HepG2 (cell line): ENCODE measurements around the gene CLDND2. TPM values are rescaled to one million over a fixed set of nuclear protein-coding genes. Genes with fewer than 3 reads are reported as not detected.

Experiments used
- GABPA ChIP-seq, 2 experiments: IDR thresholded peaks; 2 replicates each; pipeline ENCODE4 v1.6.1; 2011 to 2016; ENCODE audit warnings: low read depth in 2 of 2, low read length in 1 of 2, missing biosample characterization in 1 of 2, missing genetic modification characterization in 1 of 2
- KLF9 ChIP-seq: IDR thresholded peaks from 2 replicates; pipeline ENCODE4 v1.6.1; 2016; ENCODE audit warnings: low read depth
- MAFG ChIP-seq: sonication (generic); formaldehyde crosslinking; IDR thresholded peaks from 2 replicates; pipeline ENCODE4 v1.5.1; 2020; ENCODE audit warnings: mild to moderate bottlenecking, missing genetic modification reagents
- MATR3 ChIP-seq: sonication (generic); formaldehyde crosslinking; IDR thresholded peaks from 2 replicates; pipeline ENCODE4 v1.4.0; 2020; ENCODE audit warnings: missing genetic modification reagents
- PCBP2 ChIP-seq: fragments of 200-400 bp; formaldehyde crosslinking; optimal IDR thresholded peaks from 2 replicates; pipeline ENCODE3; 2018; ENCODE audit warnings: low read length, low read depth; ENCODE audit not compliant: poor library complexity, severe bottlenecking
- RBM39 ChIP-seq: fragments of 200-400 bp; formaldehyde crosslinking; IDR thresholded peaks from one replicate; pipeline ENCODE4 v1.6.1; 2018; ENCODE audit warnings: antibody characterized with exemption, mild to moderate bottlenecking, low read depth, low read length; ENCODE audit not compliant: poor library complexity, severe bottlenecking
- RELA ChIP-seq: sonication (generic); formaldehyde crosslinking; IDR thresholded peaks from 2 replicates; pipeline ENCODE4 v1.4.0; 2020; ENCODE audit warnings: missing genetic modification reagents
- RXRB ChIP-seq: IDR thresholded peaks from 2 replicates; pipeline ENCODE4 v1.6.1; 2016; ENCODE audit warnings: borderline replicate concordance, missing genetic modification reagents, missing compliant biosample characterization
- SRSF9 ChIP-seq: fragments of 200-400 bp; formaldehyde crosslinking; IDR thresholded peaks from 2 replicates; pipeline ENCODE4 v1.6.1; 2018; ENCODE audit warnings: borderline replicate concordance, mild to moderate bottlenecking, low read depth, low read length; ENCODE audit not compliant: insufficient read depth, poor library complexity, severe bottlenecking
- TBX2 ChIP-seq: sonication (generic); formaldehyde crosslinking; IDR thresholded peaks from 2 replicates; pipeline ENCODE4 v1.5.0; 2020; ENCODE audit warnings: missing genetic modification reagents, mild to moderate bottlenecking, borderline replicate concordance
- ZNF207 ChIP-seq: fragments of 450-650 bp; IDR thresholded peaks from 2 replicates; pipeline ENCODE4 v1.6.1; 2016; ENCODE audit warnings: antibody characterized with exemption, borderline replicate concordance
- ZNF431 ChIP-seq: sonication (generic); formaldehyde crosslinking; IDR thresholded peaks from 2 replicates; pipeline ENCODE4 v1.9.0; 2022; ENCODE audit warnings: missing genetic modification reagents, low read depth, mild to moderate bottlenecking, borderline replicate concordance
- ZNF432 ChIP-seq: sonication (generic); formaldehyde crosslinking; IDR thresholded peaks from 2 replicates; pipeline ENCODE4 v1.5.0; 2020; ENCODE audit warnings: missing genetic modification reagents, mild to moderate bottlenecking, borderline replicate concordance
- ZNF564 ChIP-seq: sonication (generic); formaldehyde crosslinking; IDR thresholded peaks from 2 replicates; pipeline ENCODE4 v1.8.1; 2023; ENCODE audit warnings: mild to moderate bottlenecking, missing genetic modification reagents
- ZNF629 ChIP-seq: sonication (generic); formaldehyde crosslinking; conservative IDR thresholded peaks from 2 replicates; pipeline ENCODE4 v1.5.0; 2020; ENCODE audit warnings: missing genetic modification reagents
- ZNF749 ChIP-seq: sonication (generic); formaldehyde crosslinking; IDR thresholded peaks from 2 replicates; pipeline ENCODE4 v1.8.0; 2022; ENCODE audit warnings: mild to moderate bottlenecking, missing genetic modification reagents, moderate library complexity, borderline replicate concordance
- ZSCAN21 ChIP-seq: sonication (generic); formaldehyde crosslinking; IDR thresholded peaks from 2 replicates; pipeline ENCODE4 v1.8.0; 2022; ENCODE audit warnings: mild to moderate bottlenecking, missing genetic modification reagents, moderate library complexity, borderline replicate concordance
- ZSCAN30 ChIP-seq: sonication (generic); formaldehyde crosslinking; IDR thresholded peaks from 2 replicates; pipeline ENCODE4 v1.5.0; 2020; ENCODE audit warnings: mild to moderate bottlenecking, missing genetic modification reagents
- polyA plus RNA-seq, 8 experiments: library from polyadenylated mRNA; depleted of rRNA in 3 of 8; stranded (reverse) in 7 of 8; unstranded in 1 of 8; fragments of >200 nt; fragmentation: Illumina TruSeq in 4 of 8; extraction: Trizol in 4 of 8; gene quantifications; 2 replicates each; pipeline versions ENCODE4 v1.2.1 to v1.2.3, GENCODE V29; 2011 to 2016; ENCODE audit warnings: low read depth in 4 of 8, missing spikeins in 1 of 8, mixed read lengths in 1 of 8; ENCODE audit not compliant: insufficient read depth in 1 of 8
- total RNA-seq, 5 experiments: library from RNA; depleted of rRNA; stranded (reverse); fragments of >200 nt; fragmentation: Illumina TruSeq; extraction: Trizol; gene quantifications; 2 replicates each; pipeline ENCODE4 v1.2.3, GENCODE V29; 2016; ENCODE audit warnings: low read depth in 1 of 5
- TF ChIP-seq, protein P1 (sequence below): sonication (generic); formaldehyde crosslinking; IDR thresholded peaks from 2 replicates; pipeline ENCODE4 v1.5.0; 2020; ENCODE audit warnings: missing genetic modification reagents, mild to moderate bottlenecking, borderline replicate concordance
- TF ChIP-seq, protein P2 (sequence below), 2 experiments: IDR thresholded peaks; 2 replicates each; pipeline ENCODE4 v1.6.1; 2011 to 2012; ENCODE audit warnings: low read length in 2 of 2, borderline replicate concordance in 1 of 2, low read depth in 1 of 2, mild to moderate bottlenecking in 1 of 2, moderate library complexity in 1 of 2
- TF ChIP-seq, protein P3 (sequence below): sonication (generic); formaldehyde crosslinking; IDR thresholded peaks from 2 replicates; pipeline ENCODE4 v1.8.1; 2023; ENCODE audit warnings: mild to moderate bottlenecking, inconsistent platforms, moderate library complexity, missing genetic modification reagents, borderline replicate concordance

CLDND2 gene
- total and polyA plus RNA-seq, 2 of the 13 experiments (the other 11 are each of a cell fraction or from before 2014, with no cell fraction given): 0.84 to 1.8 TPM

DNA sequence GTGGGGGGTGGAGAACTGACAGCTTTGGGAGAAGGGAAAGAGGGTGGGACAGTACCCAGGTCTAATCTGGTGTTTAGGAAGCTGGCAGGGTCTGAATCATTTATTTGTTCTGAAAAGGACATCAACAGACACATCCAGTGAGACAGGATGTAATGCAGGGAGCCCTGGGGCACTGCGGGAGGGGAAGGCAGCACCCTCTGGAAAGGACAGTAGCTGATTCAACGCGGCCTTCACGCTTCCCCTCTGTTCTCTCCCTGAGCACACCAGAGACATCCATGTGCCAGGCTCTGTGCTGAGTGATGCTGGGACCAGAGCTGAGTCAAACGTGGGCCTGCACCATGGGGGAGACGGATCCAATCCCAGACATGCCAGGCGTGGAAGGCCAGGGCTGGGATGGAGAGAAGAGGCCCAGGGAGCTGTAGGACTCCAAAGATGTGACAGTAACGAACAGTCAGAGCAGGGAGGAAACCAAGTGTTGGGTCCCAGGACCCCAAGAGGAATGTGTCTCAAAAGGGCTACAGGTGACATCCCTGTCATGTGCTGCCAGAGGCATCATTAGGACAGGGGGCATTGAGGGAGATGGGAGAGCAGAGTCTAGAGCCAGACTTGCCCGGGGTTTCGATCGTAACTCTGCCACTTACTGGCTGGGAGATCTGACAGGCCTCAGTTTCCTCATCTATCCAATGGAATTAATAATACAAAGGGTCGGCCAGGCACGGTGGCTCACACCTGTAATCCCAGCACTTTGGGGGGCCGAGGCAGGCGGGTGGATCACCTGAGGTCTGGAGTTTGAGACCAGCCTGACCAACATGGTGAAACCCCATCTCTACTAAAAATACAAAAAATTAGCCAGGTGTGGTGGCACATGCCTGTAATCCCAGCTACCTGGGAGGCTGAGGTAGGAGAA is 4.3 kb downstream of the CLDND2 start (continued):
- TF ChIP-seq ZNF431 (no peak), SRSF9 (no peak), ZNF749 (CRISPR knock-in tag) (no peak), ZNF432 (CRISPR knock-in tag) (no peak), RBM39 (peak; percentile 39), ZNF207 (no peak), ZNF564 (CRISPR knock-in tag) (no peak), ZSCAN30 (CRISPR knock-in tag) (no peak), MAFG (CRISPR knock-in tag) (no peak), RXRB (CRISPR knock-in tag) (peak; percentile 36; the same call in 1 of the 2 replicates), KLF9 (CRISPR knock-in tag) (no peak), RELA (CRISPR knock-in tag) (0 out of 2 replicates have a peak, but pooled peaks have one; percentile 19), TBX2 (peak; percentile 37; the same call in 1 of the 2 replicates), GABPA (IDR thresholded peaks at IDR 0.05; ENCODE audit: low read depth, low read length) (no peak), GABPA (CRISPR knock-in tag; IDR thresholded peaks at IDR 0.05; ENCODE audit: low read depth) (no peak), ZSCAN21 (CRISPR knock-in tag) (0 out of 2 replicates have a peak, but pooled peaks have one; percentile 12), MATR3 (CRISPR knock-in tag) (no peak), PCBP2 (no peak), ZNF629 (CRISPR knock-in tag) (no peak)
- TF ChIP-seq, protein P1, sequence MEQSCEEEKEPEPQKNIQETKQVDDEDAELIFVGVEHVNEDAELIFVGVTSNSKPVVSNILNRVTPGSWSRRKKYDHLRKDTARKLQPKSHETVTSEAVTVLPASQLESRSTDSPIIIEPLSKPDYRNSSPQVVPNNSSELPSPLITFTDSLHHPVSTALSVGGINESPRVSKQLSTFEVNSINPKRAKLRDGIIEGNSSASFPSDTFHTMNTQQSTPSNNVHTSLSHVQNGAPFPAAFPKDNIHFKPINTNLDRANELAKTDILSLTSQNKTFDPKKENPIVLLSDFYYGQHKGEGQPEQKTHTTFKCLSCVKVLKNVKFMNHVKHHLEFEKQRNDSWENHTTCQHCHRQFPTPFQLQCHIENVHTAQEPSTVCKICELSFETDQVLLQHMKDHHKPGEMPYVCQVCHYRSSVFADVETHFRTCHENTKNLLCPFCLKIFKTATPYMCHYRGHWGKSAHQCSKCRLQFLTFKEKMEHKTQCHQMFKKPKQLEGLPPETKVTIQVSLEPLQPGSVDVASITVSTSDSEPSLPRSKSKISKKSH (CRISPR knock-in tag): 0 out of 2 replicates have a peak, but pooled peaks have one; percentile 18
- TF ChIP-seq, protein P2, sequence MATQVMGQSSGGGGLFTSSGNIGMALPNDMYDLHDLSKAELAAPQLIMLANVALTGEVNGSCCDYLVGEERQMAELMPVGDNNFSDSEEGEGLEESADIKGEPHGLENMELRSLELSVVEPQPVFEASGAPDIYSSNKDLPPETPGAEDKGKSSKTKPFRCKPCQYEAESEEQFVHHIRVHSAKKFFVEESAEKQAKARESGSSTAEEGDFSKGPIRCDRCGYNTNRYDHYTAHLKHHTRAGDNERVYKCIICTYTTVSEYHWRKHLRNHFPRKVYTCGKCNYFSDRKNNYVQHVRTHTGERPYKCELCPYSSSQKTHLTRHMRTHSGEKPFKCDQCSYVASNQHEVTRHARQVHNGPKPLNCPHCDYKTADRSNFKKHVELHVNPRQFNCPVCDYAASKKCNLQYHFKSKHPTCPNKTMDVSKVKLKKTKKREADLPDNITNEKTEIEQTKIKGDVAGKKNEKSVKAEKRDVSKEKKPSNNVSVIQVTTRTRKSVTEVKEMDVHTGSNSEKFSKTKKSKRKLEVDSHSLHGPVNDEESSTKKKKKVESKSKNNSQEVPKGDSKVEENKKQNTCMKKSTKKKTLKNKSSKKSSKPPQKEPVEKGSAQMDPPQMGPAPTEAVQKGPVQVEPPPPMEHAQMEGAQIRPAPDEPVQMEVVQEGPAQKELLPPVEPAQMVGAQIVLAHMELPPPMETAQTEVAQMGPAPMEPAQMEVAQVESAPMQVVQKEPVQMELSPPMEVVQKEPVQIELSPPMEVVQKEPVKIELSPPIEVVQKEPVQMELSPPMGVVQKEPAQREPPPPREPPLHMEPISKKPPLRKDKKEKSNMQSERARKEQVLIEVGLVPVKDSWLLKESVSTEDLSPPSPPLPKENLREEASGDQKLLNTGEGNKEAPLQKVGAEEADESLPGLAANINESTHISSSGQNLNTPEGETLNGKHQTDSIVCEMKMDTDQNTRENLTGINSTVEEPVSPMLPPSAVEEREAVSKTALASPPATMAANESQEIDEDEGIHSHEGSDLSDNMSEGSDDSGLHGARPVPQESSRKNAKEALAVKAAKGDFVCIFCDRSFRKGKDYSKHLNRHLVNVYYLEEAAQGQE (IDR thresholded peaks at IDR 0.05; ENCODE audit: borderline replicate concordance in 1 of 2, low read depth in 1 of 2, low read length in 2 of 2): no peak; a peak in 1 of 4 replicates
- TF ChIP-seq, protein P3, sequence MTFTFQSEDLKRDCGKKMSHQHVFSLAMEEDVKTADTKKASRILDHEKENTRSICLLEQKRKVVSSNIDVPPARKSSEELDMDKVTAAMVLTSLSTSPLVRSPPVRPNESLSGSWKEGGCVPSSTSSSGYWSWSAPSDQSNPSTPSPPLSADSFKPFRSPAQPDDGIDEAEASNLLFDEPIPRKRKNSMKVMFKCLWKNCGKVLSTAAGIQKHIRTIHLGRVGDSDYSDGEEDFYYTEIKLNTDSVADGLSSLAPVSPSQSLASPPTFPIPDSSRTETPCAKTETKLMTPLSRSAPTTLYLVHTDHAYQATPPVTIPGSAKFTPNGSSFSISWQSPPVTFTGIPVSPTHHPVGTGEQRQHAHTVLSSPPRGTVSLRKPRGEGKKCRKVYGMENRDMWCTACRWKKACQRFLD (CRISPR knock-in tag): no peak
